OCI-LY3 (cell line): ENCODE results near the gene FBXO3.

ENCODE experiments used
- CTCF ChIP-seq: fragments of 200-600, 300-600 bp; sonication (generic); IDR thresholded peaks from 2 replicates; pipeline ENCODE4 v1.5.1; 2014; ENCODE audit warnings: antibody characterized with exemption, low read length, low read depth
- EZH2phosphoT487 ChIP-seq: fragments of 200-600 bp; shearing (Covaris generic); IDR thresholded peaks from 2 replicates; pipeline ENCODE4 v1.6.1; 2018; ENCODE audit warnings: antibody characterized with exemption, mixed run types, low read depth

- no peak for TF ChIP-seq CTCF
- no peak for TF ChIP-seq EZH2phosphoT487
Observed at GRCh38 chr11:33692013-33692504, 82.3 kb downstream of the FBXO3 start.
